ENCODE data around the gene IFNLR1. TPM values are rescaled to one million over a fixed set of nuclear protein-coding genes. Genes with fewer than 3 reads are reported as not detected.

The IFNLR1 gene
- total RNA-seq, 1 experiment from 2014 or later = 9.6 TPM

GRCh38 chr1:24122776-24123175 is 64.3 kb downstream of the IFNLR1 start:
- Histone ChIP-seq H2AK5ac (ENCODE audit: insufficient read length, low read length) (no peak overlapping the region), H2BK15ac (ENCODE audit: low read depth, low read length) (no peak overlapping the region), H3K4me1 (ENCODE audit: insufficient read depth, low read length) (no peaks in the 10 kb centered on the region), H4K5ac (ENCODE audit: insufficient read length, low read depth, low read length) (no peak overlapping the region), H3K23me2 (ENCODE audit: insufficient read length, low read depth, low read length, poor library complexity, severe bottlenecking) (no peaks in the 10 kb centered on the region), H4K20me1 (ENCODE audit: control insufficient read depth, insufficient read depth, insufficient read length) (no peaks in the 10 kb centered on the region), H3K79me2 (ENCODE audit: insufficient read depth, low read length) (no peaks in the 10 kb centered on the region), H2BK5ac (ENCODE audit: insufficient read length, low read length) (no peak overlapping the region), H3K79me1 (ENCODE audit: insufficient read depth, low read depth, low read length, poor library complexity, severe bottlenecking) (no peaks in the 10 kb centered on the region), H3K27me3 (ENCODE audit: insufficient read depth, low read length) (no peaks in the 10 kb centered on the region), H2BK12ac (ENCODE audit: insufficient read length, low read depth, low read length) (no peak overlapping the region), H3K18ac (ENCODE audit: insufficient read length, low read depth, low read length) (no peak overlapping the region), H4K8ac (replicated peaks; ENCODE audit: insufficient read length, low read depth, low read length) (no peak overlapping the region), H3K4me2 (ENCODE audit: insufficient read depth, insufficient read length, low read length) (no peak overlapping the region), H3K14ac (ENCODE audit: insufficient read depth, low read length) (no peak overlapping the region), H3K9me3 (ENCODE audit: control insufficient read depth, low read depth, low read length) (no peaks in the 10 kb centered on the region), H3K9ac (ENCODE audit: extremely low read depth, insufficient read length, low read length) (no peak overlapping the region), H3T11ph (ENCODE audit: low read length) (no peak overlapping the region), H2AFZ (ENCODE audit: low read length) (no peak overlapping the region), H3K4ac (ENCODE audit: low read depth, low read length) (no peak overlapping the region), H3K56ac (ENCODE audit: insufficient read length, low read depth, low read length) (no peak overlapping the region), H2BK120ac (ENCODE audit: low read depth, low read length, poor library complexity, severe bottlenecking) (no peak overlapping the region), H3K23ac (ENCODE audit: insufficient read length, low read depth, low read length) (no peak overlapping the region), H3K27ac (ENCODE audit: insufficient read length, low read depth, low read length) (no peak overlapping the region), H4K91ac (ENCODE audit: insufficient read length, low read depth, low read length) (no peak overlapping the region), H2BK20ac (ENCODE audit: low read depth, low read length, poor library complexity, severe bottlenecking) (no peak overlapping the region)
- no peak for TF ChIP-seq CTCF (conservative IDR thresholded peaks at IDR 0.05)
- WGBS (ENCODE audit: extremely low coverage, insufficient read length, low lambda C conversion rate) = no CpG with 5 or more reads among the region's 7 CpGs
- DNase-seq = no peak
- no peak overlapping the region for H3K4me3 Mint-ChIP-seq
- H3K9me3 Mint-ChIP-seq = no peaks in the 10 kb centered on the region
- H3K27ac Mint-ChIP-seq = no peak overlapping the region
- H3K36me3 Mint-ChIP-seq (ENCODE audit: insufficient read depth in 1 of 3, low read depth in 3 of 3) = no peaks in the 10 kb centered on the region
- H3K27me3 Mint-ChIP-seq (ENCODE audit: low read depth) = no peaks in the 10 kb centered on the region; the same call in 1 of the 2 replicates
- H3K4me1 Mint-ChIP-seq = peaks cover 5 to 9% of the 10 kb centered on the region in 2 experiments; a peak in 3 of 4 replicates

Measured in H9 (cell line).